Limb (tissue), 2 donors: ENCODE data around the gene THPO.
A peak's percentile ranks its signal among the peaks of the same experiment; 100 is the strongest.
"Not testable (repeated sequence)": the region's sequence is repeated elsewhere in the genome, so short reads cannot be mapped to it uniquely, and the experiment has no call there.

Experiments used
- DNase-seq, 2 donors: peaks; one replicate each; pipeline ENCODE4 v3.0.0-alpha.2; 2016; ENCODE audit errors: extremely low spot score in 2 of 2

Gene THPO

DNA sequence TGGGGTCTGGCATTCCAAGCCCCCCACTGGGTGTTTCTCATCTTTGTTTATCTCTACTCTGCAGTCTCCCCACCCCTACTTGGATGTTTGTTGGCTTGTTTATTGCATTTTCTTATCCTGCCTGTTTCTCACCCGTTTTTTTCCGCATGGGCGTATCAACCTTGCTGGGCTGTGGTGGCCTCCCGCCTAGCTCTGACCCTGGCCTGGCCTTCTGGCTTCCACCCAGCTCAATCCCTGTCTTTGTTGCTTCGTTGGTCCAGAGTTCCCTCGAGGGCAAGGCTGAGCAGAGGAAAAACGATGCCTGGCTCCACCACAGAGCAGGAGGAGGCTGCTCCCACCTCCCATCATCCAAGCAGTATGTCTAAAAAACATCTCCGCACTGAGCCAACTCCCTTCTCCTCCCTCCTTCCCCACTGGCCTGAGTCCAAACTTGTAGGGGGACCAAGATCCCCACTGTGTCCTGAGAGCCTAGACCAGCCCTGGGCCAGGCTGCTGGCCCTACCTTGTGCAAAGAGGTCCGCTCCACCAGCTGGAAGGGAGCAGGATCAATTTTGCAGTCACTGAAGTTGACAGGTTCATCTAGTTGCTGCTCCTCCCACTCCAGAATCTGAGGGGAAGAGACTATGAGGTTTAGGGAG lies 26.4 kb downstream of the THPO start:
- no peak for DNase-seq

GRCh38 chr3:184350618-184351017 lies 27.4 kb downstream of the THPO start:
- DNase-seq = no peak

GRCh38 chr3:184349563-184350470 lies 28.2 kb downstream of the THPO start:
- no peak for DNase-seq

DNA sequence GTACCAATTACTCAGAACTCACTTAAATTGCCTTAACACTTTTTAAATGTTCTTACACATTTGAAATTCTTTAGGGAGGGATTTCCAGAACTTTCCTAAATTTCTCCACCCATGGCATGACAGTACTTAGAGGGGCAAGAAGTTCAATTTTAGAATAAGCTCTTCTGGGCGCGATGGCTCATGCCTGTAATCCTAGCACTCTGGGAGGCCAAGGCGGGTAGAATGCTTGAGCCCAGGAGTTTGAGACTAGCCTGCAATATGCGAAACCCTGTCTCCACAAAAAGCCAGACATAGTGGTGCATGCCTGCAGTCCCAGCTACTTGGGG lies 30.0 kb downstream of the THPO start:
- no peak for DNase-seq

GRCh38 chr3:184347321-184348056 lies 30.5 kb downstream of the THPO start:
- no peak for DNase-seq

GRCh38 chr3:184346480-184347190 lies 31.4 kb downstream of the THPO start:
- DNase-seq = no peak

DNA sequence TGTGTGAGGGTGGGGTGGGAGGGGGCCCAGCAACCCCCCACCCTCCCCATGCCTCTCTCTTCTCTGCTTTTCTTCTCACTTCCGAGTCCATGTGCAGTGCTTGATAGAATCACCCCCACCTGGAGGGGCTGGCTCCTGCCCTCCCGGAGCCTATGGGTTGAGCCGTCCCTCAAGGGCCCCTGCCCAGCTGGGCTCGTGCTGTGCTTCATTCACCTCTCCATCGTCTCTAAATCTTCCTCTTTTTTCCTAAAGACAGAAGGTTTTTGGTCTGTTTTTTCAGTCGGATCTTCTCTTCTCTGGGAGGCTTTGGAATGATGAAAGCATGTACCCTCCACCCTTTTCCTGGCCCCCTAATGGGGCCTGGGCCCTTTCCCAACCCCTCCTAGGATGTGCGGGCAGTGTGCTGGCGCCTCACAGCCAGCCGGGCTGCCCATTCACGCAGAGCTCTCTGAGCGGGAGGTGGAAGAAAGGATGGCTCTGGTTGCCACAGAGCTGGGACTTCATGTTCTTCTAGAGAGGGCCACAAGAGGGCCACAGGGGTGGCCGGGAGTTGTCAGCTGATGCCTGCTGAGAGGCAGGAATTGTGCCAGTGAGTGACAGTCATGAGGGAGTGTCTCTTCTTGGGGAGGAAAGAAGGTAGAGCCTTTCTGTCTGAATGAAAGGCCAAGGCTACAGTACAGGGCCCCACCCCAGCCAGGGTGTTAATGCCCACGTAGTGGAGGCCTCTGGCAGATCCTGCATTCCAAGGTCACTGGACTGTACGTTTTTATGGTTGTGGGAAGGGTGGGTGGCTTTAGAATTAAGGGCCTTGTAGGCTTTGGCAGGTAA lies 32.5 kb downstream of the THPO start:
- DNase-seq = no peak

DNA sequence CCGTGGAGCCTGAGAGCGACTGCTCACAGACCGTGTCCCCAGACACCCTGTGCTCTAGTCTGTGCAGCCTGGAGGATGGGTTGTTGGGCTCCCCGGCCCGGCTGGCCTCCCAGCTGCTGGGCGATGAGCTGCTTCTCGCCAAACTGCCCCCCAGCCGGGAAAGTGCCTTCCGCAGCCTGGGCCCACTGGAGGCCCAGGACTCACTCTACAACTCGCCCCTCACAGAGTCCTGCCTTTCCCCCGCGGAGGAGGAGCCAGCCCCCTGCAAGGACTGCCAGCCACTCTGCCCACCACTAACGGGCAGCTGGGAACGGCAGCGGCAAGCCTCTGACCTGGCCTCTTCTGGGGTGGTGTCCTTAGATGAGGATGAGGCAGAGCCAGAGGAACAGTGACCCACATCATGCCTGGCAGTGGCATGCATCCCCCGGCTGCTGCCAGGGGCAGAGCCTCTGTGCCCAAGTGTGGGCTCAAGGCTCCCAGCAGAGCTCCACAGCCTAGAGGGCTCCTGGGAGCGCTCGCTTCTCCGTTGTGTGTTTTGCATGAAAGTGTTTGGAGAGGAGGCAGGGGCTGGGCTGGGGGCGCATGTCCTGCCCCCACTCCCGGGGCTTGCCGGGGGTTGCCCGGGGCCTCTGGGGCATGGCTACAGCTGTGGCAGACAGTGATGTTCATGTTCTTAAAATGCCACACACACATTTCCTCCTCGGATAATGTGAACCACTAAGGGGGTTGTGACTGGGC lies 33.3 kb downstream of the THPO start:
- DNase-seq = no peak

- DNase-seq = no peak
These were observed 34.7 kb downstream of the THPO start for GRCh38 chr3:184343200-184343876.

DNA sequence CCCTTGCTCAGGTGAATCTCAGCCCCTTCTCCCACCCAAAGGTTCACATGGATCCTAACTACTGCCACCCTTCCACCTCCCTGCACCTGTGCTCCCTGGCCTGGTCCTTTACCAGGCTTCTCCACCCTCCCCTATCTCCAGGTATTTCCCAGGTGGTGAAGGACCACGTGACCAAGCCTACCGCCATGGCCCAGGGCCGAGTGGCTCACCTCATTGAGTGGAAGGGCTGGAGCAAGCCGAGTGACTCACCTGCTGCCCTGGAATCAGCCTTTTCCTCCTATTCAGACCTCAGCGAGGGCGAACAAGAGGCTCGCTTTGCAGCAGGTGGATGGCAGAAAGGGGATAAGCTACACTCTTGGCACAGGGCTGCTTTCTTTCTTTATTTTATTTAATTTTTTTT lies 36.1 kb downstream of the THPO start:
- no peak for DNase-seq

- DNase-seq = not testable (repeated sequence)
These were observed 38.4 kb downstream of the THPO start for GRCh38 chr3:184339451-184340135.

DNA sequence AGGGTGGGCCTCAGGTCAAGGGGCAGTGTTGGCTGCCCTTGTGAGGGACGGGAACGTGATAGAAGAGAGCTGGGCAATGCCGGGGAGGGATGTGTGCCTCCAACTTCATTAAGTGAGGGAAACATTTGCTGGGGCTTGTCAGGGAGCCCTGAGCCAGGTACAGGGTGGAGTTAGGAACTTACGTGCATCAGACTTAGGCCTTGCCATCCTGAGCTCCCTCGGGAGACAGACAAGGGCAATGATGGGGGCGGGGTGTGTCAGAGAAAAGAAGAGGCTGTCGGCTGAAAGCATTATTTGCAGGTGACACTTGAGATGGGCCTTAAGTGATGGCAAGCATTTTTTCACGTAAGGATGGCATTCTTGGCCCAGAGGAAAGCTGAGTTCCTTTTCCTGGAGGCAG lies 39.0 kb downstream of the THPO start:
- no peak for DNase-seq

GRCh38 chr3:184338511-184338945 lies 39.5 kb downstream of the THPO start:
- peak; percentile 83 to 95 for DNase-seq

DNA sequence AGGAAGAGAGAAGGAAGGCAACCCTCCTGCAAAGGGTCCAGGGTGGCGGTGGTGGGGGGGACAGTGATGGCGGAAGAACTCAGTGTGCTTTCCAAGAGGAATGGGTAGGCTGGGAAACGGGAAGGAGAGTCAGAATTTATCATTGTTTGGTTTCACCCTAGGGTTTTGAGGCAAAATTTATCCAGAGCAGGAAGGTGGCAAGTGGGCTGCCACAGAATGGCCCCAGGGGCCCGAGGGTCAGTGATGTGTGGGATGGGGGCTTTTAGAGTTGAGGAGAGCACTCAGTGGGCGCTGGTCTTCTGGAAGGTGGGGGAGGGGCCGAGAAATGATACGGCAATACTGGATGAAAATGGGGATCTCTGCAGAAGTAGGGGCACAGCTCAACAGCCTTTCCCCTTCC lies 40.0 kb downstream of the THPO start:
- no peak for DNase-seq

- peak; percentile 46 to 72 for DNase-seq
These were observed 40.6 kb downstream of the THPO start, which contains the start of gene FAM131A for GRCh38 chr3:184337399-184337714. TSS of gene FAM131A (plus strand) at chr3:184337600. CDS start at chr3:184337631, 31 bp downstream.

- DNase-seq = peak; percentile 61 to 69
These were observed 41.2 kb downstream of the THPO start for GRCh38 chr3:184336547-184337398.

- DNase-seq = peak; percentile 87 to 96
These were observed 42.1 kb downstream of the THPO start for GRCh38 chr3:184335661-184336546.
